ENCODE measurements around the gene CCDC192. TPM values are rescaled to one million over a fixed set of nuclear protein-coding genes. Genes with fewer than 3 reads are reported as not detected.

CCDC192 gene
- total RNA-seq, 1 donor from 2014 or later = not detected

GRCh38 chr5:127887282-127887681 is 184.1 kb downstream of the CCDC192 start:
- Histone ChIP-seq H3K27me3 (ENCODE audit: insufficient read depth, low read length) (peaks cover 2% of the 10 kb centered on the region), H3K4me3 (ENCODE audit: insufficient read depth, low read depth, low read length) (no peak overlapping the region), H2AFZ (ENCODE audit: low read depth, low read length) (no peak overlapping the region), H3K4me2 (ENCODE audit: low read length) (no peak overlapping the region), H3K27ac (ENCODE audit: low read depth, low read length) (no peak overlapping the region), H3K9me3 (ENCODE audit: insufficient read depth, low read depth, low read length) (no peaks in the 10 kb centered on the region), H4K20me1 (ENCODE audit: insufficient read depth, low read length) (no peaks in the 10 kb centered on the region), H3K4me1 (ENCODE audit: insufficient read depth, low read length) (peaks cover 6% of the 10 kb centered on the region), H3K36me3 (ENCODE audit: insufficient read depth, low read length) (no peaks in the 10 kb centered on the region), H3K79me2 (ENCODE audit: insufficient read depth, low read length) (no peaks in the 10 kb centered on the region), H3K9ac (ENCODE audit: low read length) (no peak overlapping the region)
- no peak overlapping the region for H3K4me3 Mint-ChIP-seq (ENCODE audit: unreplicated experiment)
- H3K27me3 Mint-ChIP-seq (ENCODE audit: low read depth, unreplicated experiment) = no peaks in the 10 kb centered on the region
- no peak for TF ChIP-seq EZH2 (IDR thresholded peaks at IDR 0.05; ENCODE audit: insufficient read depth, low read length)
- TF ChIP-seq, protein P1, sequence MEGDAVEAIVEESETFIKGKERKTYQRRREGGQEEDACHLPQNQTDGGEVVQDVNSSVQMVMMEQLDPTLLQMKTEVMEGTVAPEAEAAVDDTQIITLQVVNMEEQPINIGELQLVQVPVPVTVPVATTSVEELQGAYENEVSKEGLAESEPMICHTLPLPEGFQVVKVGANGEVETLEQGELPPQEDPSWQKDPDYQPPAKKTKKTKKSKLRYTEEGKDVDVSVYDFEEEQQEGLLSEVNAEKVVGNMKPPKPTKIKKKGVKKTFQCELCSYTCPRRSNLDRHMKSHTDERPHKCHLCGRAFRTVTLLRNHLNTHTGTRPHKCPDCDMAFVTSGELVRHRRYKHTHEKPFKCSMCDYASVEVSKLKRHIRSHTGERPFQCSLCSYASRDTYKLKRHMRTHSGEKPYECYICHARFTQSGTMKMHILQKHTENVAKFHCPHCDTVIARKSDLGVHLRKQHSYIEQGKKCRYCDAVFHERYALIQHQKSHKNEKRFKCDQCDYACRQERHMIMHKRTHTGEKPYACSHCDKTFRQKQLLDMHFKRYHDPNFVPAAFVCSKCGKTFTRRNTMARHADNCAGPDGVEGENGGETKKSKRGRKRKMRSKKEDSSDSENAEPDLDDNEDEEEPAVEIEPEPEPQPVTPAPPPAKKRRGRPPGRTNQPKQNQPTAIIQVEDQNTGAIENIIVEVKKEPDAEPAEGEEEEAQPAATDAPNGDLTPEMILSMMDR (IDR thresholded peaks at IDR 0.05; ENCODE audit: insufficient read depth, low read depth, low read length) = no peak
- no peaks in the 10 kb centered on the region for H3K9me3 Mint-ChIP-seq (ENCODE audit: unreplicated experiment)
- FAIRE-seq = no peak
- no peak for DNase-seq (ENCODE audit: low read depth)
- no peaks in the 10 kb centered on the region for H3K36me3 Mint-ChIP-seq (ENCODE audit: low read depth, unreplicated experiment)
- no peak overlapping the region for H3K27ac Mint-ChIP-seq (ENCODE audit: unreplicated experiment)
- H3K4me1 Mint-ChIP-seq (ENCODE audit: low read depth, unreplicated experiment) = no peaks in the 10 kb centered on the region

GRCh38 chr5:127891942-127892341 is 188.8 kb downstream of the CCDC192 start:
- Histone ChIP-seq H3K27ac (ENCODE audit: low read depth, low read length) (no peak overlapping the region), H3K4me1 (ENCODE audit: insufficient read depth, low read length) (peaks cover 14% of the 10 kb centered on the region), H3K4me2 (ENCODE audit: low read length) (no peak overlapping the region), H4K20me1 (ENCODE audit: insufficient read depth, low read length) (no peaks in the 10 kb centered on the region), H3K9me3 (ENCODE audit: insufficient read depth, low read depth, low read length) (no peaks in the 10 kb centered on the region), H3K9ac (ENCODE audit: low read length) (no peak overlapping the region), H2AFZ (ENCODE audit: low read depth, low read length) (no peak overlapping the region), H3K36me3 (ENCODE audit: insufficient read depth, low read length) (no peaks in the 10 kb centered on the region), H3K4me3 (ENCODE audit: insufficient read depth, low read depth, low read length) (no peak overlapping the region), H3K27me3 (ENCODE audit: insufficient read depth, low read length) (no peaks in the 10 kb centered on the region), H3K79me2 (ENCODE audit: insufficient read depth, low read length) (no peaks in the 10 kb centered on the region)
- no peak for FAIRE-seq
- no peaks in the 10 kb centered on the region for H3K27me3 Mint-ChIP-seq (ENCODE audit: low read depth, unreplicated experiment)
- H3K9me3 Mint-ChIP-seq (ENCODE audit: unreplicated experiment) = no peaks in the 10 kb centered on the region
- no peaks in the 10 kb centered on the region for H3K36me3 Mint-ChIP-seq (ENCODE audit: low read depth, unreplicated experiment)
- H3K27ac Mint-ChIP-seq (ENCODE audit: unreplicated experiment) = no peak overlapping the region
- no peak overlapping the region for H3K4me3 Mint-ChIP-seq (ENCODE audit: unreplicated experiment)
- TF ChIP-seq, protein P1 (IDR thresholded peaks at IDR 0.05; ENCODE audit: insufficient read depth, low read depth, low read length) = no peak
- no peak for TF ChIP-seq EZH2 (IDR thresholded peaks at IDR 0.05; ENCODE audit: insufficient read depth, low read length)
- H3K4me1 Mint-ChIP-seq (ENCODE audit: low read depth, unreplicated experiment) = no peaks in the 10 kb centered on the region
- peak; percentile 6 for DNase-seq (ENCODE audit: low read depth)

DNA sequence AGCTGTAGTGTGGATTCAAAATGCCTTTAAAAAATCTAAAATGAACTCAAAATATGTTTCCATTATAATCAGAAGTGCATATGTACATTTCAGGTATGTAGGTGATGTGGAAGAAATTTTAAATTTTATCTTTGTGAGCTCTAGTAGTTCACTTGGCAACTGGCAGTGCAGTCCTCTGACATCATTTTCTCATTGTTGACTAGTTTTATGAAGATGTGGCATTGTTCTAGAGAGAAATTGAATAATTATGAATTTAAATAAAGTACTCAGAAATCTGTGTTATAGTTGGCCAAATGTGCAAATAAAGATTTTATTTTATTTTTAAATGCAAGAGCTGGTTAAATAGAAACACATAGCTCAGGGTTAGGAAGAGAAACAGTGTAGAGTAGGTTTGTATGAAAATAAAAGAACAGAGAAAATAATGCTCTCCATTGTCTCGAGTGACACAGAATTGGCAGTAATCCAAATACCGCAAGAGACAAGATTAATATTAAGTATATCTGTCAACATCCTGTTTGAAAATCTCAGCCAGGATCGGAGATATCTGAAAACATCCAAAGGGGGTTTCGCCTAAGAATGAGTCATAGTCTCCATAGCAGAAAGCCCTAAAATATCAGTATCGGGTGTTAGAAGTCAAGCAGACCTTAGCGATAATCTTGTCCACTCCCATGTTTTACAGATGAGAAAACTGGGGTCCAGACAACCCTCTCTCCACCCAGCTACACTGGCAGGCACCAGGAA is 189.4 kb downstream of the CCDC192 start:
- no peaks in the 10 kb centered on the region for H3K27me3 ChIP-seq (ENCODE audit: insufficient read depth, low read length)
- peaks cover 14% of the 10 kb centered on the region for H3K4me1 ChIP-seq (ENCODE audit: insufficient read depth, low read length)
- Mint-ChIP-seq H3K36me3 (ENCODE audit: low read depth, unreplicated experiment) (no peaks in the 10 kb centered on the region), H3K27me3 (ENCODE audit: low read depth, unreplicated experiment) (no peaks in the 10 kb centered on the region), H3K27ac (ENCODE audit: unreplicated experiment) (no peak overlapping the region), H3K4me1 (ENCODE audit: low read depth, unreplicated experiment) (no peaks in the 10 kb centered on the region), H3K4me3 (ENCODE audit: unreplicated experiment) (no peak overlapping the region), H3K9me3 (ENCODE audit: unreplicated experiment) (no peaks in the 10 kb centered on the region)
- peak overlapping the region; percentile 49 for H3K4me2 ChIP-seq (ENCODE audit: low read length)
- no peaks in the 10 kb centered on the region for H3K36me3 ChIP-seq (ENCODE audit: insufficient read depth, low read length)
- TF ChIP-seq, protein P1 (IDR thresholded peaks at IDR 0.05; ENCODE audit: insufficient read depth, low read depth, low read length) = no peak
- no peak for TF ChIP-seq EZH2 (IDR thresholded peaks at IDR 0.05; ENCODE audit: insufficient read depth, low read length)
- H3K79me2 ChIP-seq (ENCODE audit: insufficient read depth, low read length) = no peaks in the 10 kb centered on the region
- no peaks in the 10 kb centered on the region for H4K20me1 ChIP-seq (ENCODE audit: insufficient read depth, low read length)
- peak; percentile 49 for FAIRE-seq
- peak; percentile 77 for DNase-seq (ENCODE audit: low read depth)
- no peak overlapping the region for H3K9ac ChIP-seq (ENCODE audit: low read length)
- no peak overlapping the region for H3K4me3 ChIP-seq (ENCODE audit: insufficient read depth, low read depth, low read length)
- H3K27ac ChIP-seq (ENCODE audit: low read depth, low read length) = no peak overlapping the region
- no peaks in the 10 kb centered on the region for H3K9me3 ChIP-seq (ENCODE audit: insufficient read depth, low read depth, low read length)
- no peak overlapping the region for H2AFZ ChIP-seq (ENCODE audit: low read depth, low read length)

Measured in astrocyte (in vitro differentiated cells and primary cell).